Ovary (tissue), 9 donors: Measurements from ENCODE around the gene EMC8. TPM values are rescaled to one million over a fixed set of nuclear protein-coding genes. Genes with fewer than 3 reads are reported as not detected.

Experiments used
- DNase-seq, 5 donors: peaks; one replicate each; pipeline ENCODE4 v3.0.0-alpha.2; 2019 to 2020
- H3K27ac ChIP-seq, 2 donors: fragments of 200-600 bp; one replicate each; pipeline versions ENCODE4 v1.5.1 to v1.8.0; 2019 to 2022
- H3K27me3 ChIP-seq: fragments of 200-600 bp; one replicate; pipeline ENCODE4 v1.8.0; 2022
- H3K36me3 ChIP-seq: fragments of 200-600 bp; sonication (generic); one replicate; pipeline ENCODE4 v1.5.1; 2019
- H3K4me1 ChIP-seq: one replicate; pipeline ENCODE4 v1.8.1; 2013; ENCODE audit warnings: mild to moderate bottlenecking, moderate library complexity; ENCODE audit not compliant: insufficient read depth
- H3K4me3 ChIP-seq: fragments of 200-600 bp; sonication (generic); one replicate; pipeline ENCODE4 v1.5.1; 2017
- H3K9me3 ChIP-seq, 2 donors: fragments of 200-600 bp in 1 of 2; sonication (generic) in 1 of 2; one replicate each; pipeline versions ENCODE4 v1.5.1 to v1.8.1; 2013 to 2019; ENCODE audit warnings: mild to moderate bottlenecking in 1 of 2, moderate library complexity in 1 of 2
- CTCF ChIP-seq, 3 donors: fragments of 450-650 bp in 2 of 3; fragments of 200-600 bp in 1 of 3; IDR thresholded peaks; one replicate each; pipeline versions ENCODE4 v1.5.1 to v1.8.0; 2016 to 2022; ENCODE audit warnings: antibody characterized with exemption in 3 of 3, mild to moderate bottlenecking in 1 of 3
- EP300 ChIP-seq: sonication (generic); formaldehyde crosslinking; IDR thresholded peaks from one replicate; pipeline ENCODE4 v1.6.1; 2017; ENCODE audit warnings: antibody characterized with exemption
- POLR2A ChIP-seq: fragments of 450-650 bp; IDR thresholded peaks from one replicate; pipeline ENCODE4 v1.6.1; 2017; ENCODE audit warnings: antibody characterized with exemption, mild to moderate bottlenecking, moderate library complexity
- WGBS, 3 donors: extraction: QIAGEN DNeasy Blood & Tissue Kit in 1 of 3; methylation state at CpG; one replicate each; pipeline versions ENCODE4 v1.1.5 to v1.1.7; 2013 to 2017; 5-methylcytosine and 5-hydroxymethylcytosine counted together
- intact Hi-C, 4 donors: fragments of 100-400 bp; cut with DNase I; formaldehyde crosslinking; loops; one replicate each; pipeline versions ENCODE4 v1.11.0 to v1.15.1; 2022 to 2023
- polyA plus RNA-seq, 2 donors: library from polyadenylated mRNA; stranded (reverse); fragments of 200-250 nt in 1 of 2; fragments of 350-450 nt in 1 of 2; fragmentation: Illumina TruSeq in 1 of 2; extraction: RNeasy Lipid Tissue Mini Kit (QIAGEN cat#74804) in 1 of 2; gene quantifications; one replicate each; pipeline ENCODE4 v1.2.3, GENCODE V29; 2013 to 2014
- total RNA-seq, 7 donors: library from RNA; depleted of rRNA in 2 of 7; stranded (reverse); fragments of >200 nt in 2 of 7; fragmentation: NEBNext Ultra II Directional in 3 of 7; extraction: Animal tissue kit (Norgen Biotek cat#: 25700) in 3 of 7; gene quantifications; one replicate each; pipeline versions ENCODE4 v1.1.0 to v1.2.4, GENCODE V29; 2016 to 2023
- donor health status: DM: no; HTN: no; CAD: no; lungs with moderate emphysema.
- donor health status: DM: no; HTN: no; CAD: no.
- donor health status: Bipolar disorder and iron deficiency.
- donor health status: DM: yes; HTN: yes; CAD: no.
- donor health status: DM: no; HTN: no; CAD: no.
- donor health status: DM: yes; HTN: yes; CAD: no.

The EMC8 gene
- total and polyA plus RNA-seq, 9 donors: 9.4 to 32.5 (median 20.2) TPM

- H3K36me3 ChIP-seq: no peaks in the 10 kb centered on the region
- no peaks in the 10 kb centered on the region for H3K27me3 ChIP-seq
- H3K4me1 ChIP-seq: peaks cover 11% of the 10 kb centered on the region
- intact Hi-C loops: no loop called here
- 85 to 91% (median 90%) methylated on average over 6 of the region's 6 CpGs for WGBS, 3 donors
- H3K9me3 ChIP-seq: no peaks in the 10 kb centered on the region
- no peak overlapping the region for H3K27ac ChIP-seq
- H3K4me3 ChIP-seq: no peak overlapping the region
- TF ChIP-seq CTCF (IDR thresholded peaks at IDR 0.05) (no peak), POLR2A (no peak), EP300 (no peak)
- DNase-seq: no peak
Measured at GRCh38 chr16:85796152-85796551, 3.2 kb downstream of the EMC8 start.

GRCh38 chr16:85794696-85795095 is 4.6 kb downstream of the EMC8 start:
- H3K27me3 ChIP-seq: no peaks in the 10 kb centered on the region
- H3K36me3 ChIP-seq: no peaks in the 10 kb centered on the region
- H3K9me3 ChIP-seq: no peaks in the 10 kb centered on the region
- no peak overlapping the region for H3K27ac ChIP-seq
- TF ChIP-seq EP300 (no peak), CTCF (IDR thresholded peaks at IDR 0.05) (no peak), POLR2A (no peak)
- 78 to 83% (median 80%) methylated on average over 8 of the region's 8 CpGs for WGBS, 3 donors
- H3K4me1 ChIP-seq: peaks cover 7% of the 10 kb centered on the region
- intact Hi-C loops: no loop called here
- no peak for DNase-seq
- H3K4me3 ChIP-seq: no peak overlapping the region

- 94 to 97% (median 96%) methylated on average over 5 of the region's 5 CpGs for WGBS, 3 donors
- TF ChIP-seq POLR2A (no peak), EP300 (no peak), CTCF (IDR thresholded peaks at IDR 0.05) (no peak)
- H3K27me3 ChIP-seq: no peaks in the 10 kb centered on the region
- no peak overlapping the region for H3K4me3 ChIP-seq
- intact Hi-C loops: no loop called here
- H3K36me3 ChIP-seq: no peaks in the 10 kb centered on the region
- peaks cover 6% of the 10 kb centered on the region for H3K4me1 ChIP-seq
- H3K27ac ChIP-seq: no peak overlapping the region
- no peaks in the 10 kb centered on the region for H3K9me3 ChIP-seq
- DNase-seq: no peak
Measured at GRCh38 chr16:85793662-85794298, 5.6 kb downstream of the EMC8 start.

- no peaks in the 10 kb centered on the region for H3K27me3 ChIP-seq
- H3K36me3 ChIP-seq: no peaks in the 10 kb centered on the region
- 87 to 93% (median 92%) methylated on average over 6 of the region's 6 CpGs for WGBS, 3 donors
- TF ChIP-seq POLR2A (no peak), EP300 (no peak)
- DNase-seq: no peak
- intact Hi-C loops: no loop called here
- H3K4me3 ChIP-seq: no peak overlapping the region
- H3K27ac ChIP-seq: no peak overlapping the region
- no peaks in the 10 kb centered on the region for H3K4me1 ChIP-seq
- H3K9me3 ChIP-seq: no peaks in the 10 kb centered on the region
Measured at GRCh38 chr16:85789773-85790172, 9.6 kb downstream of the EMC8 start.

- H3K27ac ChIP-seq: no peak overlapping the region
- no peak for DNase-seq
- H3K4me3 ChIP-seq: no peak overlapping the region
- no peaks in the 10 kb centered on the region for H3K9me3 ChIP-seq
- no peaks in the 10 kb centered on the region for H3K27me3 ChIP-seq
- H3K36me3 ChIP-seq: no peaks in the 10 kb centered on the region
- no peaks in the 10 kb centered on the region for H3K4me1 ChIP-seq
- 78 to 89% (median 88%) methylated on average over 11 of the region's 11 CpGs for WGBS, 3 donors
- intact Hi-C loops: no loop called here
- TF ChIP-seq POLR2A (no peak), CTCF (IDR thresholded peaks at IDR 0.05) (no peak), EP300 (no peak)
Measured at GRCh38 chr16:85788819-85789218, 10.5 kb downstream of the EMC8 start.
